Parathyroid adenoma (tissue), 2 donors: Measurements from ENCODE around the gene KLK11.

Experiments used
- H2AFZ ChIP-seq: fragments of 300-600 bp; sonication (generic); one replicate; pipeline ENCODE4 v1.7.0; 2017; ENCODE audit warnings: antibody characterized with exemption, mild to moderate bottlenecking
- H3K27ac ChIP-seq: fragments of 300-600 bp; sonication (generic); one replicate; pipeline ENCODE4 v1.7.0; 2017
- H3K27me3 ChIP-seq: fragments of 300-600 bp; sonication (generic); one replicate; pipeline ENCODE4 v1.7.0; 2017; ENCODE audit warnings: low read length; ENCODE audit not compliant: control insufficient read depth, insufficient read depth
- H3K36me3 ChIP-seq: fragments of 300-600 bp; sonication (generic); one replicate; pipeline ENCODE4 v1.7.0; 2017; ENCODE audit warnings: low read length; ENCODE audit not compliant: control insufficient read depth, insufficient read depth
- H3K4me1 ChIP-seq: fragments of 300-600 bp; sonication (generic); one replicate; pipeline ENCODE4 v1.7.0; 2017; ENCODE audit warnings: control low read depth
- H3K4me2 ChIP-seq: fragments of 300-600 bp; sonication (generic); one replicate; pipeline ENCODE4 v1.7.0; 2017; ENCODE audit warnings: low read length
- H3K4me3 ChIP-seq: fragments of 300-600 bp; sonication (generic); one replicate; pipeline ENCODE4 v1.7.0; 2017; ENCODE audit warnings: low read depth, low read length
- H3K79me2 ChIP-seq: fragments of 300-600 bp; sonication (generic); one replicate; pipeline ENCODE4 v1.7.0; 2017; ENCODE audit warnings: control low read depth
- H3K9ac ChIP-seq: fragments of 300-600 bp; sonication (generic); one replicate; pipeline ENCODE4 v1.7.0; 2017; ENCODE audit warnings: mild to moderate bottlenecking
- H3K9me3 ChIP-seq: fragments of 300-600 bp; sonication (generic); one replicate; pipeline ENCODE4 v1.7.0; 2017; ENCODE audit warnings: low read length; ENCODE audit not compliant: control insufficient read depth
- CTCF ChIP-seq: fragments of 300-600 bp; sonication (generic); IDR thresholded peaks from one replicate; pipeline ENCODE4 v1.7.0; 2017; ENCODE audit warnings: antibody characterized with exemption, mild to moderate bottlenecking
- donor health status: primary hyperparathyroidism.

Gene KLK11

GRCh38 chr19:51031880-51032225 lies 5.4 kb upstream of the KLK11 start:
- Histone ChIP-seq H3K9ac (no peak overlapping the region), H3K27ac (no peak overlapping the region), H3K36me3 (no peaks in the 10 kb centered on the region), H3K27me3 (no peaks in the 10 kb centered on the region), H3K79me2 (no peaks in the 10 kb centered on the region), H3K9me3 (no peaks in the 10 kb centered on the region), H3K4me3 (no peak overlapping the region), H3K4me2 (no peak overlapping the region), H3K4me1 (no peaks in the 10 kb centered on the region), H2AFZ (no peak overlapping the region)
- no peak for TF ChIP-seq CTCF

- Histone ChIP-seq H3K9me3 (no peaks in the 10 kb centered on the region), H2AFZ (no peak overlapping the region), H3K79me2 (no peaks in the 10 kb centered on the region), H3K4me2 (no peak overlapping the region), H3K27ac (no peak overlapping the region), H3K4me1 (no peaks in the 10 kb centered on the region), H3K36me3 (no peaks in the 10 kb centered on the region), H3K27me3 (no peaks in the 10 kb centered on the region), H3K9ac (no peak overlapping the region), H3K4me3 (no peak overlapping the region)
- no peak for TF ChIP-seq CTCF
Observed at GRCh38 chr19:51031220-51031879, 4.9 kb upstream of the KLK11 start.

- no peak overlapping the region for H3K27ac ChIP-seq
- H3K27me3 ChIP-seq: no peaks in the 10 kb centered on the region
- no peaks in the 10 kb centered on the region for H3K36me3 ChIP-seq
- H3K9me3 ChIP-seq: no peaks in the 10 kb centered on the region
- H2AFZ ChIP-seq: no peak overlapping the region
- no peaks in the 10 kb centered on the region for H3K4me1 ChIP-seq
- H3K4me3 ChIP-seq: no peak overlapping the region
- H3K4me2 ChIP-seq: no peak overlapping the region
- TF ChIP-seq CTCF: no peak
- no peaks in the 10 kb centered on the region for H3K79me2 ChIP-seq
- no peak overlapping the region for H3K9ac ChIP-seq
Observed at GRCh38 chr19:51030631-51031030, 4.2 kb upstream of the KLK11 start.

- Histone ChIP-seq H3K4me3 (no peak overlapping the region), H3K36me3 (no peaks in the 10 kb centered on the region), H3K27me3 (no peaks in the 10 kb centered on the region), H3K79me2 (no peaks in the 10 kb centered on the region), H2AFZ (no peak overlapping the region), H3K9ac (no peak overlapping the region), H3K27ac (no peak overlapping the region), H3K9me3 (no peaks in the 10 kb centered on the region), H3K4me2 (no peak overlapping the region), H3K4me1 (no peaks in the 10 kb centered on the region)
- no peak for TF ChIP-seq CTCF
Observed at GRCh38 chr19:51029718-51030117, 3.3 kb upstream of the KLK11 start.

GRCh38 chr19:51027873-51028272 lies 1.5 kb upstream of the KLK11 start:
- Histone ChIP-seq H3K4me2 (no peak overlapping the region), H3K79me2 (no peaks in the 10 kb centered on the region), H3K9ac (no peak overlapping the region), H2AFZ (no peak overlapping the region), H3K4me1 (no peaks in the 10 kb centered on the region), H3K27me3 (no peaks in the 10 kb centered on the region), H3K4me3 (no peak overlapping the region), H3K36me3 (no peaks in the 10 kb centered on the region), H3K9me3 (no peaks in the 10 kb centered on the region), H3K27ac (no peak overlapping the region)
- TF ChIP-seq CTCF: no peak
